T-helper 1 cell treated with Interleukin-12 subunit alpha and Interleukin-12 subunit beta and Interleukin-4 antibody, amounts not matched to agents 30 μg/mL and 1 μg/mL, for 36 hours (primary cell): Measurements from ENCODE around the gene GJA4.
"Not testable (repeated sequence)": the region's sequence is repeated elsewhere in the genome, so short reads cannot be mapped to it uniquely, and the experiment has no call there.

Source experiments
- H3K27ac Mint-ChIP-seq: one replicate; pipeline ENCODE4 v1.8.0; 2021; ENCODE audit warnings: mild to moderate bottlenecking, mixed read lengths
- H3K27me3 Mint-ChIP-seq: one replicate; pipeline ENCODE4 v1.8.0; 2021; ENCODE audit warnings: low read depth, mixed read lengths
- H3K36me3 Mint-ChIP-seq: one replicate; pipeline ENCODE4 v1.8.0; 2021; ENCODE audit warnings: low read depth, mixed read lengths
- H3K4me1 Mint-ChIP-seq: one replicate; pipeline ENCODE4 v1.8.0; 2021; ENCODE audit warnings: low read depth, mixed read lengths
- H3K4me3 Mint-ChIP-seq: one replicate; pipeline ENCODE4 v1.8.0; 2021; ENCODE audit warnings: mild to moderate bottlenecking, moderate library complexity, mixed read lengths
- H3K9me3 Mint-ChIP-seq: one replicate; pipeline ENCODE4 v1.8.0; 2021; ENCODE audit warnings: mixed read lengths

Gene GJA4

GRCh38 chr1:34794001-34794789 is 1.4 kb downstream of the GJA4 start:
- H3K36me3 Mint-ChIP-seq = no peaks in the 10 kb centered on the region
- H3K4me3 Mint-ChIP-seq = no peak overlapping the region
- no peaks in the 10 kb centered on the region for H3K27me3 Mint-ChIP-seq
- H3K27ac Mint-ChIP-seq = no peak overlapping the region
- H3K9me3 Mint-ChIP-seq = no peaks in the 10 kb centered on the region
- H3K4me1 Mint-ChIP-seq = peaks cover 14% of the 10 kb centered on the region

- no peak overlapping the region for H3K4me3 Mint-ChIP-seq
- H3K36me3 Mint-ChIP-seq = no peaks in the 10 kb centered on the region
- peaks cover 12% of the 10 kb centered on the region for H3K4me1 Mint-ChIP-seq
- no peak overlapping the region for H3K27ac Mint-ChIP-seq
- H3K27me3 Mint-ChIP-seq = no peaks in the 10 kb centered on the region
- H3K9me3 Mint-ChIP-seq = no peaks in the 10 kb centered on the region
These were observed 2.0 kb downstream of the GJA4 start for GRCh38 chr1:34794790-34795180.

GRCh38 chr1:34795916-34796315 is 3.1 kb downstream of the GJA4 start:
- Mint-ChIP-seq H3K27ac (no peak overlapping the region), H3K4me3 (no peak overlapping the region), H3K4me1 (peaks cover 7% of the 10 kb centered on the region), H3K9me3 (no peaks in the 10 kb centered on the region), H3K36me3 (no peaks in the 10 kb centered on the region), H3K27me3 (no peaks in the 10 kb centered on the region)

GRCh38 chr1:34796990-34797389 is 4.2 kb downstream of the GJA4 start:
- Mint-ChIP-seq H3K27ac (no peak overlapping the region), H3K36me3 (no peaks in the 10 kb centered on the region), H3K9me3 (no peaks in the 10 kb centered on the region), H3K27me3 (no peaks in the 10 kb centered on the region), H3K4me3 (no peak overlapping the region), H3K4me1 (peaks cover 7% of the 10 kb centered on the region)

- Mint-ChIP-seq H3K36me3 (no peaks in the 10 kb centered on the region), H3K27me3 (no peaks in the 10 kb centered on the region), H3K9me3 (peaks cover 3% of the 10 kb centered on the region), H3K4me3 (no peak overlapping the region), H3K27ac (no peak overlapping the region), H3K4me1 (peaks cover 5% of the 10 kb centered on the region)
These were observed 7.4 kb downstream of the GJA4 start for GRCh38 chr1:34800214-34800613.

GRCh38 chr1:34803770-34804169 is 11.0 kb downstream of the GJA4 start:
- no peaks in the 10 kb centered on the region for H3K36me3 Mint-ChIP-seq
- no peak overlapping the region for H3K4me3 Mint-ChIP-seq
- H3K27me3 Mint-ChIP-seq = no peaks in the 10 kb centered on the region
- H3K27ac Mint-ChIP-seq = no peak overlapping the region
- peaks cover 3% of the 10 kb centered on the region for H3K9me3 Mint-ChIP-seq
- peaks cover 3% of the 10 kb centered on the region for H3K4me1 Mint-ChIP-seq

- Mint-ChIP-seq H3K9me3 (peaks cover 13% of the 10 kb centered on the region), H3K4me3 (no peak overlapping the region), H3K27ac (no peak overlapping the region), H3K27me3 (no peaks in the 10 kb centered on the region), H3K4me1 (no peaks in the 10 kb centered on the region), H3K36me3 (peaks cover 5% of the 10 kb centered on the region)
These were observed 13.6 kb downstream of the GJA4 start for GRCh38 chr1:34806396-34806795.

GRCh38 chr1:34808051-34808810 is 15.4 kb downstream of the GJA4 start:
- no peak overlapping the region for H3K27ac Mint-ChIP-seq
- H3K36me3 Mint-ChIP-seq = peaks cover 5% of the 10 kb centered on the region
- H3K4me1 Mint-ChIP-seq = no peaks in the 10 kb centered on the region
- no peaks in the 10 kb centered on the region for H3K27me3 Mint-ChIP-seq
- H3K4me3 Mint-ChIP-seq = no peak overlapping the region
- H3K9me3 Mint-ChIP-seq = peaks cover 13% of the 10 kb centered on the region

- not testable (repeated sequence) for H3K27ac Mint-ChIP-seq, H3K4me3 Mint-ChIP-seq, H3K27me3 Mint-ChIP-seq, H3K4me1 Mint-ChIP-seq, H3K9me3 Mint-ChIP-seq, H3K36me3 Mint-ChIP-seq
These were observed 18.0 kb downstream of the GJA4 start for GRCh38 chr1:34810781-34811180.

- H3K9me3 Mint-ChIP-seq = no peaks in the 10 kb centered on the region
- no peak overlapping the region for H3K4me3 Mint-ChIP-seq
- H3K36me3 Mint-ChIP-seq = no peaks in the 10 kb centered on the region
- H3K27ac Mint-ChIP-seq = no peak overlapping the region
- H3K27me3 Mint-ChIP-seq = peaks cover 4% of the 10 kb centered on the region
- no peaks in the 10 kb centered on the region for H3K4me1 Mint-ChIP-seq
These were observed 23.5 kb downstream of the GJA4 start for GRCh38 chr1:34816332-34816731.

GRCh38 chr1:34816778-34817177 is 24.0 kb downstream of the GJA4 start:
- Mint-ChIP-seq H3K9me3 (no peaks in the 10 kb centered on the region), H3K36me3 (no peaks in the 10 kb centered on the region), H3K4me1 (no peaks in the 10 kb centered on the region), H3K4me3 (no peak overlapping the region), H3K27me3 (peaks cover 4% of the 10 kb centered on the region), H3K27ac (no peak overlapping the region)

GRCh38 chr1:34818862-34819261 is 26.1 kb downstream of the GJA4 start:
- not testable (repeated sequence) for H3K4me1 Mint-ChIP-seq, H3K36me3 Mint-ChIP-seq, H3K27ac Mint-ChIP-seq, H3K9me3 Mint-ChIP-seq, H3K27me3 Mint-ChIP-seq, H3K4me3 Mint-ChIP-seq

GRCh38 chr1:34822202-34822601 is 29.4 kb downstream of the GJA4 start:
- Mint-ChIP-seq H3K27ac (no peak overlapping the region), H3K4me3 (no peak overlapping the region), H3K4me1 (no peaks in the 10 kb centered on the region), H3K9me3 (no peaks in the 10 kb centered on the region), H3K36me3 (no peaks in the 10 kb centered on the region), H3K27me3 (peaks cover 4% of the 10 kb centered on the region)

GRCh38 chr1:34824817-34825454 is 32.1 kb downstream of the GJA4 start:
- no peaks in the 10 kb centered on the region for H3K4me1 Mint-ChIP-seq
- H3K9me3 Mint-ChIP-seq = no peaks in the 10 kb centered on the region
- no peaks in the 10 kb centered on the region for H3K36me3 Mint-ChIP-seq
- H3K27ac Mint-ChIP-seq = no peak overlapping the region
- H3K4me3 Mint-ChIP-seq = no peak overlapping the region
- H3K27me3 Mint-ChIP-seq = no peaks in the 10 kb centered on the region
